Measurements from ENCODE around the gene AMER3. TPM values are rescaled to one million over a fixed set of nuclear protein-coding genes. Genes with fewer than 3 reads are reported as not detected.

AMER3 gene
- total RNA-seq, 2 donors from 2014 or later, result 0.18 to 10.1 TPM

GRCh38 chr2:130759906-130760753 is 4.8 kb downstream of the AMER3 start:
- H3K9me3 ChIP-seq, result no peaks in the 10 kb centered on the region
- intact Hi-C loops (cut with DNase I), result no loop called here
- H3K27me3 ChIP-seq (replicated peaks; ENCODE audit: insufficient read depth), result peaks cover 15% of the 10 kb centered on the region
- H3K4me3 ChIP-seq, result no peak overlapping the region
- no peaks in the 10 kb centered on the region for H3K4me1 ChIP-seq (replicated peaks)
- no peak for DNase-seq (ENCODE audit: low spot score)
- 53% methylated on average over 10 of the region's 10 CpGs for WGBS
- TF ChIP-seq, protein P1, sequence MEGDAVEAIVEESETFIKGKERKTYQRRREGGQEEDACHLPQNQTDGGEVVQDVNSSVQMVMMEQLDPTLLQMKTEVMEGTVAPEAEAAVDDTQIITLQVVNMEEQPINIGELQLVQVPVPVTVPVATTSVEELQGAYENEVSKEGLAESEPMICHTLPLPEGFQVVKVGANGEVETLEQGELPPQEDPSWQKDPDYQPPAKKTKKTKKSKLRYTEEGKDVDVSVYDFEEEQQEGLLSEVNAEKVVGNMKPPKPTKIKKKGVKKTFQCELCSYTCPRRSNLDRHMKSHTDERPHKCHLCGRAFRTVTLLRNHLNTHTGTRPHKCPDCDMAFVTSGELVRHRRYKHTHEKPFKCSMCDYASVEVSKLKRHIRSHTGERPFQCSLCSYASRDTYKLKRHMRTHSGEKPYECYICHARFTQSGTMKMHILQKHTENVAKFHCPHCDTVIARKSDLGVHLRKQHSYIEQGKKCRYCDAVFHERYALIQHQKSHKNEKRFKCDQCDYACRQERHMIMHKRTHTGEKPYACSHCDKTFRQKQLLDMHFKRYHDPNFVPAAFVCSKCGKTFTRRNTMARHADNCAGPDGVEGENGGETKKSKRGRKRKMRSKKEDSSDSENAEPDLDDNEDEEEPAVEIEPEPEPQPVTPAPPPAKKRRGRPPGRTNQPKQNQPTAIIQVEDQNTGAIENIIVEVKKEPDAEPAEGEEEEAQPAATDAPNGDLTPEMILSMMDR (IDR thresholded peaks at IDR 0.05), result no peak
- TF ChIP-seq POLR2A (IDR thresholded peaks at IDR 0.05) (no peak), POLR2AphosphoS5 (IDR thresholded peaks at IDR 0.05) (no peak)
- H3K27ac ChIP-seq, result no peak overlapping the region
- H3K36me3 ChIP-seq, result no peaks in the 10 kb centered on the region

DNA sequence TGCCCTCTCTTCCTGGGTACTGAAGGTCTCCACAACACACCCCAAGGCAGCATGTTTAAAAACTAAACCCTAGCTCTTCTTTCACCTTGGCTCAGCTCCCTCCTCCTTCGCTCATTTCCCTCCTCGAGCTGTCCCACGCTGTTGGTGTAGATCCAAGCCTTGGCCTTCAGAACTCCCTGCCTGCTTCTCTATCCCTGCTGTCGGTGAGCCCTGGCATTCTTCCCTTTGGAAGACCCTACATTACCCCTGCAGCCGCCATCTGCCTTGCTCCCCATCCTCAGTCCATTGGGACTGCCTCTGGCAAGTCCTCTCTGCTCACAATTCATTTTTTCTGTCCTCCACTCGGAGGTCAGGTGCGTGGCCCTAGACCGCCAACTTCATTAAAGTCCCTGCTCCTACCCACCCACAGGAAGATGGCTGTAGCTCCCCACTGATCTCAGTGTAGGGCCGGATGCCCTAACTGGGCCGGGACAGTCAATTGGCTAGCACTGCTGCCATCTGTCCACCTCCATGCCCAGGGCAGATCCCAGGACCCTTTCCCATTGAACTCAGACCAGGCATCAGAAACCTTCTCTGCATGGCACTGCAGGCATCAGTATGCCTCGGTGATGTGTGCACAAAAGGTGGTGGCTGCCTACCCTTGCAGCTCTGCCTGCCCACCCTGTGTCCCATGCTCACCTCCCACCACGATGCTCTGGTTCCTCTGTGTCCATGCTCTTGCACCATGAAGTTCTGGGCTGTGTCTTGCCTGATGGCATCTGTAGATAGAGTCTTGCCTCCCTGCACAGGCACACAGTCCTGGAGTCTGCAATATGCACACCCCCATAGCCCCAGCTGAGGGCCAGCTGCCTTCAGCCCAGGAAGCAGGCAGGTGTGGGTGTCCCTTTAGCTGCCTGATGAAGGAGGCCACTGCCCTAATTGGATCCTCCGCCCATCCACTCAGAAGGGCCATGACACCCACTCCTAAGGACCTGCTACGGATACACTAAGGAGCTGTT is 5.7 kb downstream of the AMER3 start:
- Histone ChIP-seq H3K27ac (no peak overlapping the region), H3K4me1 (replicated peaks) (no peaks in the 10 kb centered on the region), H3K4me3 (no peak overlapping the region), H3K9me3 (no peaks in the 10 kb centered on the region), H3K36me3 (no peaks in the 10 kb centered on the region), H3K27me3 (replicated peaks; ENCODE audit: insufficient read depth) (peaks cover 15% of the 10 kb centered on the region)
- DNase-seq (ENCODE audit: low spot score), result no peak
- intact Hi-C loops (cut with DNase I), result no loop called here
- TF ChIP-seq POLR2AphosphoS5 (IDR thresholded peaks at IDR 0.05) (no peak), POLR2A (IDR thresholded peaks at IDR 0.05) (no peak)
- TF ChIP-seq, protein P1 (IDR thresholded peaks at IDR 0.05), result no peak
- 79% methylated on average over 14 of the region's 14 CpGs for WGBS

DNA sequence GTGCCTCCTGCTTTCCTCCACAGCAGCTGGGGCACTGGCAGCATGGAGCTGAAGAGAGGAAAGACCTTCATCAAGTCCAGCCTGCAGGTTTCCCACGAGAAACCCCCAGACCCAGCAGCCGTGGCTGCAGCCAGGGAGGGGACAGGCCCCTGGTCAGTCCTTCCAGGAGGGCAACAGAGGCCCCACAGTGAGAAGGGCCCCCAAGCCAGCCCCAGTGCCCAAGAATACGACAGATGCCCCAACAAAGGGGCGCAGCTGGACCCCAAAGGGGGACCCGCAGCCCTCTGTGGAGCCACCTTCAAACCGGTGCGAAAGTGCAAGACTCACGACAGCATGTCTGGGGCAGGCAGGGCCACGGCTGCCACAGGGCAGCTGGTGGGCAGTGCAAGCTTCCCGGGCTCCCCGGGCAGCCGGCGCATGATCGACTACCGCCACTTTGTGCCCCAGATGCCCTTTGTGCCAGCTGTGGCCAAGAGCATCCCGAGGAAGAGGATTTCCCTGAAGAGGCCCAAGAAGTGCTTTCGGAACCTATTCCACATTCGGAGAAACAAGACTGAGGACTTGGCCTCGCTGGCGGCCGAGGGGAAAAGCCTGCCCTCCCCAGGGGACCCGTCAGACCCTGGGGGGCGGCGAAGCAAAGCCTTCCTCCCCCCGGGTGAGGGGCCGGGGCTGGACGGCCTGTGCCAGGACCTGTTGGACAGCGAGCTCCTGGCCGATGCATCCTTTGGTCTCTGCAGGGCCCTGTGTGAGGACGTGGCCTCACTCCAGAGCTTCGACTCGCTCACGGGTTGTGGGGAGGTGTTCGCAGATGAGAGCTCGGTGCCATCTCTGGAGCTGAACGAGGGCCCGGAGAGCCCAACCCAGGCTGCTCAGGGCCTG is 6.9 kb downstream of the AMER3 start:
- H3K27ac ChIP-seq, result no peak overlapping the region
- H3K36me3 ChIP-seq, result no peaks in the 10 kb centered on the region
- intact Hi-C loops (cut with DNase I), result no loop called here
- H3K27me3 ChIP-seq (replicated peaks; ENCODE audit: insufficient read depth), result peaks cover 8% of the 10 kb centered on the region
- 79% methylated on average over 34 of the region's 37 CpGs for WGBS
- DNase-seq (ENCODE audit: low spot score), result no peak
- H3K9me3 ChIP-seq, result no peaks in the 10 kb centered on the region
- H3K4me3 ChIP-seq, result no peak overlapping the region
- no peak for TF ChIP-seq POLR2A (IDR thresholded peaks at IDR 0.05)
- TF ChIP-seq, protein P1 (IDR thresholded peaks at IDR 0.05), result no peak
- no peak for TF ChIP-seq POLR2AphosphoS5 (IDR thresholded peaks at IDR 0.05)
- no peaks in the 10 kb centered on the region for H3K4me1 ChIP-seq (replicated peaks)

GRCh38 chr2:130762910-130763385 is 7.6 kb downstream of the AMER3 start:
- intact Hi-C loops (cut with DNase I), result no loop called here
- TF ChIP-seq, protein P1 (IDR thresholded peaks at IDR 0.05), result no peak
- TF ChIP-seq POLR2A (IDR thresholded peaks at IDR 0.05) (no peak), POLR2AphosphoS5 (IDR thresholded peaks at IDR 0.05) (no peak)
- Histone ChIP-seq H3K27ac (no peak overlapping the region), H3K36me3 (no peaks in the 10 kb centered on the region), H3K9me3 (no peaks in the 10 kb centered on the region), H3K4me1 (replicated peaks) (no peaks in the 10 kb centered on the region), H3K4me3 (no peak overlapping the region), H3K27me3 (replicated peaks; ENCODE audit: insufficient read depth) (peaks cover 2% of the 10 kb centered on the region)
- 88% methylated on average over 18 of the region's 22 CpGs for WGBS
- DNase-seq (ENCODE audit: low spot score), result no peak
